OCI-LY7 (cell line): Measurements from ENCODE around the gene ANTKMT.
"Not testable (repeated sequence)": the region's sequence is repeated elsewhere in the genome, so short reads cannot be mapped to it uniquely, and the experiment has no call there.

Experiments used
- CTCF ChIP-seq: fragments of 200-600 bp; sonication (generic); conservative IDR thresholded peaks from 2 replicates; pipeline ENCODE4 v1.5.1; 2014; ENCODE audit warnings: mild to moderate bottlenecking, antibody characterized with exemption, low read length, moderate library complexity, mixed read lengths
- EZH2phosphoT487 ChIP-seq: fragments of 200-600 bp; sonication (generic); IDR thresholded peaks from 2 replicates; pipeline ENCODE4 v1.6.1; 2018; ENCODE audit warnings: low read depth, borderline replicate concordance, mild to moderate bottlenecking, mixed run types, antibody characterized with exemption, low read length, moderate library complexity, mixed read lengths

DNA sequence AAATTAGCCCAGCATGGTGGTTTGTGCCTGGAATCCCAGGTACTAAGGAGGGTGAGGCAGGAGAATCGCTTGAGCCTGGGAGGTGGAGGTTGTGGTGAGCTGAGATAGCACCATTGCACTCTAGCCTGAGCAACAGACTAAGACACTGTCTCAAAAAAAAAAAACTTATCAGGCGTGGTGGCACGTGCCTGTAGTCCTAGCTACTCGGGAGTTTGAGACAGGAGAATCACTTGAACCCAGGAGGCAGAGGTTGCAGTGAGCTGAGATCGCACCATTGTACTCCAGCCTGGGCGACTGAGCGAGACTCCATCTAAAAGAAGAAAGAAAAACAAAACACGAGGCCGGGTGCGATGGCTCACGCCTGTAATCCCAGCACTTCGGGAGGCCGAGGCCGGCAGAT is 21.9 kb downstream of the ANTKMT start:
- not testable (repeated sequence) for TF ChIP-seq CTCF, EZH2phosphoT487
